NOMO-1 (cell line): Measurements from ENCODE around the gene DCP1B.

ENCODE experiments used
- DNase-seq, 2 experiments: peaks; one replicate each; lab custom pipeline; 2025; ENCODE audit not compliant: unreplicated experiment in 2 of 2; lab: John Stamatoyannopoulos, UW

Gene DCP1B

GRCh38 chr12:1936406-1937320, 67.6 kb downstream of the DCP1B start:
- no peak for DNase-seq

GRCh38 chr12:1935700-1936378, 68.4 kb downstream of the DCP1B start:
- no peak for DNase-seq

- no peak for DNase-seq
Measured at GRCh38 chr12:1935242-1935641, 69.0 kb downstream of the DCP1B start.

GRCh38 chr12:1934831-1935230, 69.4 kb downstream of the DCP1B start:
- no peak for DNase-seq

GRCh38 chr12:1934068-1934467, 70.2 kb downstream of the DCP1B start:
- no peak for DNase-seq

GRCh38 chr12:1933342-1934051, 70.8 kb downstream of the DCP1B start:
- DNase-seq = no peak

- DNase-seq = no peak
Measured at GRCh38 chr12:1932264-1932777, 71.9 kb downstream of the DCP1B start.

- no peak for DNase-seq
Measured at GRCh38 chr12:1931642-1932041, 72.6 kb downstream of the DCP1B start.

GRCh38 chr12:1930803-1931597, 73.3 kb downstream of the DCP1B start:
- DNase-seq = no peak

GRCh38 chr12:1929985-1930802, 74.1 kb downstream of the DCP1B start:
- DNase-seq = peak; percentile 50 to 53

- peak in 1 of 2 experiments; percentile 27 for DNase-seq
Measured at GRCh38 chr12:1929241-1929984, 74.8 kb downstream of the DCP1B start.

GRCh38 chr12:1928439-1929121, 75.7 kb downstream of the DCP1B start:
- DNase-seq = no peak

- no peak for DNase-seq
Measured at GRCh38 chr12:1927751-1928351, 76.4 kb downstream of the DCP1B start.

GRCh38 chr12:1927051-1927680, 77.1 kb downstream of the DCP1B start:
- DNase-seq = no peak

- no peak for DNase-seq
Measured at GRCh38 chr12:1926251-1926657, 78.0 kb downstream of the DCP1B start.

GRCh38 chr12:1925684-1926006, 78.6 kb downstream of the DCP1B start:
- DNase-seq = no peak

GRCh38 chr12:1924996-1925683, 79.1 kb downstream of the DCP1B start:
- peak; percentile 14 to 35 for DNase-seq
